Measurements from ENCODE around the gene SLC38A3.

SLC38A3 gene
- 0 to 0.24 (median 0.12) reads per million in 4 donors for total RNA-seq

DNA sequence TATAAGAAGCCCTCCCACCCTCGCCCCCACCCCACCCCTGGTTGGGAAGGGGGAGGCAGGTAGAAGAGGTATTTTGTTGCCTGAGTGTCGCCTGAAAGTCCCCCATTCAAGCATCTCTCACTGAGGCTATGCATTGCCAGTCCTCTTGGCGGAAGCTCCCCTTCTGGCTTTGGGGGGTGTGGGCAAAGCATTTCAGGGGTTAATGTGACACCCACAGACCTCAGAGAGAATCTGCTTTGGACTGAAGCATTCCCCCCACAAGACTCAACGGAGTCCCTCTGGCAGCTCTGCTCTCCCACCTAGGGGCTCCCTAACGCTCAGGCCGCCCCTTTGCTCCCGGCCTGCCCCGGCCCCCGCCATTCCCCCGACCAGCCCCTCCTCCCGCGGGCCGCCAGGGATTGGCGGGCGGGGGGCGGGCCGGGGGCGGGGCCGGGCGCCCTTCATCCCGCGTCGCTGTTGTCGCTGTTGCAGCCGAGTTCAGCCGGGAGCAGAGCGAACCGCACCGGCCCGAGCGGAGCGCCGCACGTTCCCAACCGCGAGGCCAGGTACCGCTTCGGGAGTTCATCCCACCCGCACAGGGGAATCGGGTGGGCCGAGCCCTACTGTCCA is at the start of gene SLC38A3:
SLC38A3 (plus strand) TSS at position 468 of the 609 bp plus-strand sequence. CDS start 8,929 bp downstream, outside the sequence.
- DNase-seq: no peak

DNA sequence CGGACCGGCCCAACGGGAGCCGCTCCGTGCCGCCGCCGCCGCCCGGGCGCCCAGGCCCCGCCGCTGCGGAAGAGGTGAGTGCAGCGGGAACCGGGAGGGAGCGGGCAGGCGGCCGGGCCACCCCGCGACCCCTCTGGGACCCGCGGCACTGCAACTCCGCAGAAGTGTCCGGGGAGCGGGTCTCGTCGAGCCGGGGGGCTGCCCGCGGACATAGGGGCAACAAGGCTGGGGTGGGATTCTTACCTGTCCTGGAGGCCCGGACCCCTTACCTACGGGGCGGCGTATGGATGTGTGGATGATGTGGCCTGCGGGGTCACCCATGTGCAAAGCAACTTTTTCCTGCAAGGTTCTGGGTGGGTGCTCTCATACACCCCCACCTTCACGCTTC is 49.6 kb upstream of the SLC38A3 start:
- DNase-seq: no peak

- DNase-seq: no peak
These were observed 49.2 kb upstream of the SLC38A3 start for GRCh38 chr3:50155891-50156290.

GRCh38 chr3:50156549-50157493 is 48.2 kb upstream of the SLC38A3 start:
- no peak for DNase-seq

DNA sequence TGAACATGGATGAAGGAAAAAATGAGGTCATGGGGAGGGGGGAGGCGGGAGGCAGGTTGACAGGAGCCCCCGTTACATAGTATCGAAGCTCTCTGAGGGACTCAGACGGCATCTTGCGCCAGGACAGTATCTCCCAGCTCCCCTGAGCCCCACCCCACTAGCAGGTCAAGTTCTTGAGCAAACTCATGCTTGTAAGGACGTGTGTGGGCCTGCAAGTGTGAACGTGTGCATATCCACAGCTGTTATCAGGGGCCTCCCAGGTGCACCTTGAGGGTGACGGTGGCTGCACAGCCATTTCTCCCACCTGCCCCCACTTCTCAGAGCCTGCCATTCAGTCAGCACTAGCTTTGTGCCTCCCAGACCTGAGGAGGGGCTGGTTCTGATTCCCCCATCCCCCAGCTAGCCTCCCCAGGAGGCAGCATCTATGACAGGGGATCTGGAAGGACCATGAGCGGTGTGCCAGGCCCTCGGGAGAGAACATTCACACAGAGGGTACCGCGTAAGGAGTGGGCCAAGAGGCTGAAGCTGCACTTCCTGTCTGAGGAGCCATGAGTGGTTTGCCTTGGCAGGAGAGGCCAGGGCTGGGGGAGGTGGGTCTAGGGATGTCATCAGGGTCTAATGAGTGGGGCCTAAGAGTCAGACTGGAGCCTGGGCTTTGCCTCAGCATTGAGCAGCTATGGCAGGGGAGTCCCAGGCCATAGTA is 47.1 kb upstream of the SLC38A3 start:
- DNase-seq: no peak

DNA sequence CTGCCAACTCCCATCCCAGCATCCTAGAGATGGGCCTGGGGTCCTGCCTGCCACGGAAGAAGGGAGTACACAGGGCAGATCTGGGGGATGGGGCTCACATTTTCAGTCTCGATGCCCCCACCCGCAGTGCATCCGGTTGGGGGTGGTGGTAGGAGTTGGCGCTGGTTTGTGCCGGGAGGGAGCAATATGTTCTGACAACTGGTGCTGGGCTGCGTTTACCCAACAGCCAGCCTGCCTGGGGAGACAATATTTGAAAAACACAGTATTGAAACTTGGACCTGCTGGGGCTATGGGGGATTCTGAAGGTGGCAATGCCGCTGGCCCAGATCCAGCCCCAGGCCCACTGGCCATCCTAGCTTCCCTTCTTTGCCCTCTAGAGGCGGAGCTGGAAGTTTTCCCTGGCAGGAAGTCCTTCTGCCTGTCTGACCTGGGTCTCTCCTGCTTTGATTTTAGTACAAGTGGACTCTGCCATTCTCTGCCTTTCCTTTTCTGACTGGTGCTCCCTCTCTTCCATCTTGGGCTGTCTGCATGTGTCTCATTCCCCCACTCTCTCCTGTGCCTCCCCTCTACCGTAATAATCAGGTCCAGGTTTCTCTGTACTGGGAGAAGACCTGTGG is 46.4 kb upstream of the SLC38A3 start:
- no peak for DNase-seq

GRCh38 chr3:50160561-50160983 is 44.5 kb upstream of the SLC38A3 start:
- no peak for DNase-seq

DNA sequence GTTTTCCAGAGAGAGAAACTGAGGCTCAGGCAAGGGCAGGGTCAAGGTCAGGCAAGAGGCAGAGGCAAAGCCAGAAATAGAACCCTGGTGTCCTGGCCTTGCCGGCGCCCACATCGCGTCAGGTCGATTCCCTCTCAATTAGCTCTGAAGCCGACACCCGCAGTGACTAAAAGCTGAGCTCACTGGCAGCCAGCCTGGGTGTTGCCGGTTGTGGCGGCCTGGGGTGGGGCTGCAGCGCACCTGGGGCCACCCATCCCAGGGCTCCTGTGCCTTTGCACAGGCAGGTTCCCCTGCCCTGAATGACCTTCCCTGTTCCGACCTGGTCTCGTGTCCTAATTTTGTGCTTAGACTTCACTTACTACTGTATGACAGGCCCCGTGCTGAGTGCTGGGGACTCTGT is 43.8 kb upstream of the SLC38A3 start:
- DNase-seq: no peak

DNA sequence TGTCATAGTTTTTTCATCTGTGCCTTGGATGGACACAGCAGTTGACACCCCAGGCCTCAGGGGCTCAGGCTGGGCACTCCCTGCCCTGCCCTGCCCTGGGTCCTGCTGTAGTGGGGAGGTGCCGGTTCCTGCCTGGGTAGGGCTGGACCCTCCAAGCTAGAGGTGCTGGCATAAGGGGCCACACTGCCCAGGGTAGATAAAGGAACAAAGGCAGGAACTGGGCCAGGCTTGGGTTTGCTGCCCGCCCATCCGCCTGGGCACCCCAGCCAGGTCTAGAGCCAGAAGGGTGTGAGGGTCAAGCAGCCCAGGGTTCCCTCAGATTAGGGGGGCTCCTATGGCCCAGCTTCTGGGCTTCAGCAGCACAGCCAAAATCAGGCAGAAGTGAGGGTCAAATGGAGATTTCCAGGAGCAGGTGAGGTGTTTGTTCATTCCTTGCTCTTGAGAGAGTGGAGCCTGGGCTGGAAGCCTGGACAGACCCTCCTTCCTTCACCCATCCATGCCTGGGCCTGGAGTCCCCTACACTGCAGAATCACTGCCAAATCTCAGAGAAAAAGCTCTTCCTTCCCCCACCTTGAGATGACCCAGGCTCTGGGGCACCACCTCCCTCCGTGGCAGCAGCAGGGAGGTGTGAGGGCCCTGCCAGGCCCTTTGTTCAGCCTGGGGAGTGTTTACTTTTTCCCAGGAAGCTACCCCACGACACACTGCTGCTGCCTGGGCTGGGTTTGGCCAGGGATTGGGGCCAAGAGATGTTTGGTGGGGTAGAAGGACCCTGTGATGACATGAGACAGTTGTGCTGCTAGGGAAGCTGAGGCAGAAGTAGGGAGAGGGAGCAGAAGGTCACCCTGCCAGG is 42.8 kb upstream of the SLC38A3 start:
- no peak for DNase-seq

- no peak for DNase-seq
These were observed 41.3 kb upstream of the SLC38A3 start for GRCh38 chr3:50163572-50164455.

- no peak for DNase-seq
These were observed 40.6 kb upstream of the SLC38A3 start for GRCh38 chr3:50164481-50164880.

DNA sequence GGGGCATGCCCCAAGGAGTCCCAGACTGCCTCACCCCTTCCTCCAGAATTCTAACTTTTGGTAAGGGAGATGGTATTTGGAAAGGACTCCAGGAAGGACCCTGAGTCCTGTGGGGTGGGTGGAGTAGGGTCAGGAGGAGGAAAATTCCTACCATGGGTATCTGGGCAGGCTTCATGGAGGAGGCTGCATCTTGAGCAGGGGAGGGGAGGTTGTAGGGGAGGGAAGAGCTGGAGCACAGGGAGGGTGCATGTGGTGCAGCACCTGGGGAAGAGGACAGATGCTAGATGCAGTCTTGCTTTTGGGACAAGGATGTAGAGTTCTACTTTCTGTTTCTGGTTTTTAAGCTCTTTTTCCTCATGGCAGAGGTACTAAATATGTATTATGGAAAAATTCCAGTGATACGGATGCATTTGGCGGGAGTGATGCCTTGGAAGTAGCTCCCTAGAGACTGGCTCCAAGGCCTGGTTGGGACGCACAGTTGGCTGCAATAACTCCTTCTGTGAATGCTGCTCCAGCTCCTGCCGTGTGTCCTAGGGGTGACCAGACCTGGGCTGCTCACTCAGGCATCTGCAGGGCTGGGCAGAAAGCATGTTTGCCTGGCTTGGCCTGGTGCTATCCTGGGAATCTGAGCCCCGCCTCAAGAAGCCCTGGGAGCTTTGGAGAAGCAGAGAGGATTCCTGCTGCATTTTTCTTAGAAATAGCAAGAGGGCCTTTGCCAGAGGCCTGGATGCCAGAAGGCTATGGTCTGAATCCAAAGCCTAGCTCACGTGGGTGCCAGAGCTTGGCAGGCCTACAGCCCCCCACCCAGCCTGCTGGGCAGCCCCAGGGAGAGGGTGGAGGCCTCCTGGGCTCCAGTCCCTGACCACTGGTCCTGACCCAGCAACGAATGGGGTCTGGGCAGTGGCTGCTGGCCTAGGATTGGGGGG is 39.8 kb upstream of the SLC38A3 start:
- no peak for DNase-seq

- DNase-seq: no peak
These were observed 39.0 kb upstream of the SLC38A3 start for GRCh38 chr3:50165910-50166538.

DNA sequence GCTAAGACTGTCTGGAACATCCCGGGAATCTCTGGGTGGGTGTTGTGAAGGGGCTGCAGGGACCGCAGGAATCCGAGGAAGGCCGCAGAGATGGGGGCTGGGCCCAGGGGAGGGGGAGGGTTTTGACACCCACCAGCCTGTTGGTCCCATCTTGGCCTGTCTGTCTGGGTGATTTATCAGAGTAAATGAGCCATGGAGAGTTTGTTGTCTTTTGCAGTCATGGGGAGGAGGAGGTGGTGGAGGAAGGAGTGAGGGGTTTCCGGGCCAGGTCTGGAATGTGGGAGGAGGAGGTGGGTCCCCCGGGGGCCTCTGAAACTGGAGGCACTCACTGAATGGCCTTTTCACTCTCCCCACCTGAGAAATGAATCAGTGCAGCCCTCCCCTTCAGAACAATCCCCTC is 38.5 kb upstream of the SLC38A3 start:
- DNase-seq: no peak

DNA sequence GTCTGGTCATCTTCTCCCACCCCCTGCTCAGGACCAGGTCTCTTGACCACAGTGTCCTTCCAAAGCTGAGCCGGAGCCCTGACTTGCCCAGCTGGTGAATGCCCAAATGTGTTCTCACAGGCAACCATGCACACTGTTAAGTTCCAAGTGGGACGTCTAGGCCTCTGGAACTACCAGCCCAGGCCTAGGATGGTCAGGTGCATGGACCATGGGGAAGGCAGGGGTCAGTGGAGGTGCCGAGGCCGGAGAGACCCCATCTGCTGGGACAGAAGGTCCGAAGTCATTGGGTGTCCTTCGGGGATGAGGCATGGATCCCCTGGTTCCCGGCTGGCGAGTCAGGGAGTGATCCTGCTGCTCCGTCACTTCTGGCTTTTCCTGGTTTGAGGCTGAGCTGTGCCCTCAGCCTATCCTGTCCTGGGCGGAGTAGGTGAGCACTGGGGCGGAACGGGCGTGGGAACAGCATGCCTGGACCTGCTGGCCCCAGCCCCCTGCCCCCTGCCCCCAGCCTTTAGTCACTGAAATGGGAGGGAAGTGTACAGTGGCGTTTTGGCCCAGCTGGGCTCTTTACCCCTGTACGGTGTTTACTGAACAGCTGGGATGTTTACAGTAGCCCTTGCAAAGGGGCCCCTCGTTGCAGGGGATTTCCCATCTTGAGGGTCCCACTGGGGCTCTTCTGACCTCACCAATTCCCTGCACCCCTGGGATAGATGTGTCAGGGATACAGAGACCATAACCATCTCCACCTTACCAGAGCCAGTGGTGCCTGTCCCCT is 37.8 kb upstream of the SLC38A3 start:
- no peak for DNase-seq

DNA sequence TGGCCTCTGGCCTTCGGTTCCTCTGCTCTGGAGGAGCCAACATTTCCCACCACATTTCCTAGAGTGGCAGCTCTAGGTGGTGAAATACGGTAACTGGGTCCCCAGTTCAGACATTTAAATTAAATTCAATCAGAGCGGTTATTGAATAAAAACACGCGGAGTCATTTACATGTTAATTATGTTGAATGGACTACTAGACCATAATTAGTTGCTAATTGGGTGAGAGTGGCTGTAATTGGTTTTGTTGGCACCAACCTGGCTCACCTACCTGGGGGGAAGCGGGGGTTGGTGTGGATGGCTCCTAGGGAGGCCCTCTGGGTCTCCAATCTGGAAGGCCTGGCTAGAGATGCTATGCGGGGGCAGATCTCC is 37.2 kb upstream of the SLC38A3 start:
- DNase-seq: no peak

- DNase-seq: no peak
These were observed 36.7 kb upstream of the SLC38A3 start for GRCh38 chr3:50168388-50168787.

DNA sequence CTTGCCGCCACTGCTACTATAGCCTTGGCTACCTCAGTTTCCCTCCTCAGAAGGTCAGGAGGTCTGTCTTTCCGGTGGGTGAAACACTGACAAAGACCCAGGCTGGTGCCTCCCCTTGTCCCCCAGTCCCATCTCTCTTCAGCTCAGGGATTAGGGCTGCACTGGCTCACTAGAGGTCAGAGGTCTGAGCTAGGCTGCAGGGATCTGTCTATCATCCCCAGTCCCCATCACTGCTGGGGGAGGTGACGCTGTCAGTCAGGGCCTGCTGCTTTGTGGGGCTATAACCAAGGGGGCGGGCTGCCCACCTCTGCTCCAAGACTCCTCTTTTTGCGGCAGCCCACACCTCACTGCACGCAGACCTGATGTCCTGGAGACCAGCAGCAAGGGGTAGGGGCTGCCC is 36.3 kb upstream of the SLC38A3 start:
- no peak for DNase-seq
